AG08396 (cell line): ENCODE data around the gene NOL9.

Experiments
- DNase-seq: peaks from one replicate; pipeline ENCODE4 v3.0.0; 2012; ENCODE audit warnings: low spot score, mixed read lengths

Gene NOL9

GRCh38 chr1:6519935-6520671 is 34.2 kb downstream of the NOL9 start:
- peak; percentile 78 for DNase-seq

DNA sequence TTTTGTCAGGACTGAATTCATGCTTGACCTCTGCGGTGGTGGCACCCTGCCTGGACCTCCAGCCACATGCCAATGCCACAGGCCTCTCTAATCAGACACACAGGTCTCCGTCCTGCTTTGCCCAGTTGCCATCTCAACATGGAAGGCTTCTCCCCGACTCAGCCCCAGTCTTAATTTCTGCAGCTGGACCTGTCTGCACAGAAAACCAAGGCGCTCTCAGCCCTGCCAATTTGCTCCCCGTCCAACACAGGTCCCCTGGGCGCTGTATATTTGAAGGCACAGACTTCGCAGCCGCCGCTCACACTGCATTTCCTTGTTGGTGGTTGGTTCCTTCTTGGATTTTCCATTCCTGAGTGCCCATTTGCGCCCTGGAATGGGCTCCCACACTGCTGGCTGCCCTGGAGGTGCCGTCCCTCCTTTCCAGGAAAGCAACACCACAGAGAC is 34.8 kb downstream of the NOL9 start:
- no peak for DNase-seq

DNA sequence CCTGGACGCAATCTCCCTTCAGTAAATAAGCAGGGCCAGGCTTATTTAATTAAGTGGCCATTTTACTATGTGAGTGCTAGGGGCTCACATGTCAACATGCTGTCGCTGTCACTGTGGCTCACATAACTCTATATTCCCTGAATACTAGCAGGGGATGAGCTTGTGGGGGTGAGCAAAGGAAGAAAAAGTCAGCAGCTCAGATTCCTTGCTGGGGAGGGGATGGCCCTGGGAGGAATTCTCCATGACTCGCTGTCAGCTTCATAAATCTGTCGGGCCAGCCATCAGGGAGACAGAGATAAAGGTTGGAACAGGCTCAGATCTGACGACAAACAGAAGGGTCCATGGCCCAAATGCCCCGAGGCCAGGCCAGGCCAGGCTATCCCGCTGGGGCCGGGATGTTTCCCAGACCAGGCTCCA is 36.9 kb downstream of the NOL9 start:
- DNase-seq: no peak

DNA sequence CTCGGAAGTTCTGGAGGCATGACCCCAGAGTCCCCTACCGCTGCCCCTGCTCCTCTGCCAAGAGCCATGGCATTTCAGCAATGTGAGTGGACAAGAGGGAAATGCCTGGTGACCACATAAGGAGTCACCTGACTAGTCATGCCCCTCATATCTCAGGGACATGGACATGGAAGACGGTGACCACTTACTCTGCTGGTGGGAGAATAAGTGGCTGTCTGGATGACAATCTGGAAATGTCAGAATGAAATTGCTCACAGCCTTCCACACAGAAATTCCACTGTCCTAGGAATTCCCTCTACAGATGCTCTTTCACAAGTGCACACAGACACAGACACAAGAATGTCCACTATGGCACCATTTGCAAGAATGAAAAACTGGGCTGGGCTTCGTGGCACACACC is 38.5 kb downstream of the NOL9 start:
- DNase-seq: peak; percentile 52

- DNase-seq: peak; percentile 30
Measured at GRCh38 chr1:6513320-6513801, 41.0 kb downstream of the NOL9 start.

DNA sequence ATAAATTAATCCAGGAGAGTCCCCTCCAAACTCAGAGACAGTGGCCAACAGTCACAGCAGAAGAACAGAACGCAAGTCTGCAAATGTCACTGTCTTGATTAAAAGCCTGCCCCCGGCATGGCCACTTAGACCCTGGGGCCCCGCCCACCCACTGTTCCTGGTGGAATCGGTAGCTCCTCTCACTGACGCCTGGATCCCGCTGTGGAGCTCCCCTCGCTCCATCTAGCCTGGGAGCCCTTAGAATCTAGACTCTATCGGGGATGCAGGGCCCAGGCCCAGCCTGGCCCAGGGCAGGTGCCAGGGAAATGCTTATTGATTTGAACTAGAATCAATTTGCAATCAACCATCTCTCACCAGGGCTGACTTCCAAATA is 41.4 kb downstream of the NOL9 start:
- no peak for DNase-seq

DNA sequence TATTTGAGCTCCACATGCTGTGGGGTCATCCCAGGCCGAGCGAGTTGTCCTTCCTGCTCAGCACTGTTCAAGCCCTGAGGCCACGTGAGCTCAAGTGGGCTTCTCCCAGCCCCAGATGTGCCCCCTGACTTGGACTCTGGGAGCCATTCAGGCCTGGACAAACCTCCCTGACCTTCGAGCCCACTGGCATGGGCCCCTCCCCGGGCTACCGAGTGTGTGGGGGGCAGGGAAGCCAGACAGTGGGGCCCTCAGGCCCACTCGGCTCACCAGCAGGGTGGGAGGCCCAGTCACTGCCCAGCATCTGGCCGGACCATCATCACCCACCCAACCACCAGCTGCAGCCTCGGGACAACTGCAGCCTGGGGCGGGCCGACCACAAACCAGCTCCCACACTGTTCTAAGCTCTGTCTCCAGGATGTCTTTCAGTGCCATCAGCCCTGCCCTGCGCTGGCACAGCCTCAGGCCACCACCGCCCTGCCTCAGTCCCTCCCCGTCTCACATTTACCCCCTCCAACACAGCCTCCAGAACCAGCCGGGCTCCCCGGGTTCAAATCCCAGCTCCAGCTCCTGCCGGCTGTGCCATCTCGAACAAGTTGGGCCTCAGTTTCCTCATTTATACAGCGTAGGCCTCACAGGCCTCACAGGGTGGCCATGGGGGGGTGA is 41.9 kb downstream of the NOL9 start:
- no peak for DNase-seq

GRCh38 chr1:6511561-6512244 is 42.6 kb downstream of the NOL9 start:
- DNase-seq: no peak

GRCh38 chr1:6511056-6511455 is 43.3 kb downstream of the NOL9 start:
- no peak for DNase-seq

GRCh38 chr1:6510493-6510892 is 43.8 kb downstream of the NOL9 start:
- DNase-seq: no peak

GRCh38 chr1:6509919-6510291 is 44.4 kb downstream of the NOL9 start:
- DNase-seq: no peak

DNA sequence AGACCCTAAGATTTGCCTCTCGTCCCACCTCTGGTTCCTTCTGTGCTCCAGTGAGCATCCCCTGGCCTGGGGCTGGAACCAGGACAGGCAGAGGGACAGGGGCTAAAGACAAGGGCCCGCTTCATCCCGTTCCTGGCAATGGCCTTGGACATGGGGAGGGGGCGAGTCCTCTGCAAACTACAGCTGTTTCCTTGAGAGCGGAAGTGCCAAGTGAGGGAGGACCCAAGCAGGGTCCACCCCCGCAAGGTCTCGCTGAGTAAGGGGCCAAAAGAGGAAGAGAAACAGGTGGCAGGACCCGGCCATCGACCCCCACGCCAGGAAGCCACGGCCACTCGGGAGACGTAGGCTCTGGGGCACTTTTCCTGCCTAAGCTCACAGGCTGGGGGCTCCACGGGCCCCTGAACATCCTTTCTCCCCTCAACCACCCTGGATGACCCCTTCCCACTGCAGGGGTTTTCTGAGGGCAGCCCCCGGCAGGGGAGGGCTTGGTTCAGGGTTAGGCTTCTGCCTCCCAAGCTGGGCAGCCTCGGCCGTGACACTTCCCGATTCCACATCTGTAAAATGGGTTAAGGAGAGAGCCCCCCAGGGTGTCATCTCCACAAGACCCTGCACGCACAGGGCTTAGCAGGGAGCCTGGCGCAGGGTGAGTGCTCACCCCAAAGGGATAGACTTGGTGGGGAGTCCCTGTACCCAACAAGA is 44.9 kb downstream of the NOL9 start:
- DNase-seq: no peak

GRCh38 chr1:6508816-6509189 is 45.5 kb downstream of the NOL9 start:
- DNase-seq: no peak

- DNase-seq: no peak
Measured at GRCh38 chr1:6508154-6508815, 46.0 kb downstream of the NOL9 start.

- DNase-seq: no peak
Measured at GRCh38 chr1:6507461-6507911, 46.8 kb downstream of the NOL9 start.

DNA sequence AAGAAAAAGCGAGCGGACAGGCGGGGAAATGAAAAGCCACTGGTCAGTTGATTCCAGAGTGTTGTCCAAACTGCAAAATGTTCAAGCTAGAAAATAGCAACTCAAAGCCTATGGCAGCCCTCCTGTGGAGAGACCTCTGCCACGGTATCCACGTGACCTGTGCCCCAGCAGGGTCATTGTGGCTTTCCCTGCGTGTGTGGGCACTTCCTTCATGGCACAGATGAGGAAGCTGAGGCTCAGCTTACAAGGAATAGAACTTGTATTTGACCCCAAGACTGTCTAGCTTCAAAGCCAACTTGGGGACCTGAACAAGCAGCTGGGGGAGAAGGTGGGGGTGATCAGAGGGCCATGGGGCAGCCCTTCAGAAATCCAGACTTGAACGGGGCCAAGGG is 47.3 kb downstream of the NOL9 start:
- no peak for DNase-seq

- DNase-seq: no peak
Measured at GRCh38 chr1:6506210-6507036, 47.9 kb downstream of the NOL9 start.

DNA sequence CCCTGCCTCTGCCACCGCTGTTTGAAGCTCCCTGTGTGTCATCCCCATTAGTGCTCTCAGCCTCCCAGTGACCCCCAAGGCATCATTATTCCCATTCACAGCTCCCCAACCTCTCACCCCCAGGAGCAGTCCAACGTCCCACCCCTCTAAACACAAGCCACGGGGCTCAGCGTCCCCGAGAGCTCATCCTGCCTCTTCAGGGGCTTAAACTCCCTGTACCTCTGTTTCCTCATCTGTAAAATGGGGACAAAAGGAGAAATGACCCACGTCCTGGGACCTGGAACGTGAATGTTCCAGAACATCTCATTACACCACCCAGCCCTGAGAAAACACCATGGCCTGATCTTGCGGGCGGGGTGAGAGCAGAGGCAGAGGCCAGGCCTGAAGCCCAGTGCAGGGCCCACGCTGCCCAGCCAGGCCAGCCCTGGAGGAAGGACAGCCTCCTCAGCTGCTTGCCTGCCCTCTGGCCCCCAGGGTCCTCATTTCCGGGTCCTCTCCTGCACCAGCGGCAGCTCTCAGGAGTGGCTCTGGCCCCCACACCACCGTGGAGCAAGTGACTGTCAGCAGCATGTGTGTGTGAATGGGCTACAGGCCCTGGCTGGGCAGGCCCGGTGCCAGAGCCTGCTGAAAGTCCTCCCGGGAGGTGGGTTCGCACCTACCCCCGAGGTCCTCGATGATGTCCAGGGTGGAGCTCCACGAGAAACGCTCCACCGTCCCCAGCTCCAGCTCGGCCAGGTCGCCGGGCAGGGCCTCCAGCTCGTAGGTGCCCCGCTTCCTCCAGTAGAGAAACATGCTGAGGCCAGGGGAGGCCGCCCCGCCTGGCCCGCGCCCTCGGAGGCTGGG is 48.7 kb downstream of the NOL9 start:
- no peak for DNase-seq

- no peak for DNase-seq
Measured at GRCh38 chr1:6504887-6505286, 49.4 kb downstream of the NOL9 start.
